Trophoblast cell (in vitro differentiated cells and primary cell): ENCODE data around the gene QKI.

Experiments
- DNase-seq, 2 donors: peaks; one replicate each; pipeline ENCODE4 v3.0.0-alpha.2; 2016
- H2AFZ ChIP-seq: 2 replicates; pipeline ENCODE4 v1.6.1; 2013; ENCODE audit warnings: low read length, moderate library complexity, mild to moderate bottlenecking; ENCODE audit not compliant: insufficient read depth, poor library complexity
- H2AK5ac ChIP-seq: 2 replicates; pipeline ENCODE4 v1.6.1; 2013; ENCODE audit warnings: mild to moderate bottlenecking, low read length
- H2BK120ac ChIP-seq: 2 replicates; pipeline ENCODE4 v1.6.1; 2013; ENCODE audit warnings: low read length, mild to moderate bottlenecking, moderate library complexity; ENCODE audit not compliant: insufficient read depth, poor library complexity
- H2BK12ac ChIP-seq: 2 replicates; pipeline ENCODE4 v1.6.1; 2013; ENCODE audit warnings: mild to moderate bottlenecking, low read length, moderate library complexity
- H2BK5ac ChIP-seq: 2 replicates; pipeline ENCODE4 v1.6.1; 2013; ENCODE audit warnings: low read length, low read depth, moderate library complexity, mild to moderate bottlenecking; ENCODE audit not compliant: poor library complexity
- H3K14ac ChIP-seq: 2 replicates; pipeline ENCODE4 v1.6.1; 2013; ENCODE audit warnings: mild to moderate bottlenecking, low read length
- H3K18ac ChIP-seq: 2 replicates; pipeline ENCODE4 v1.6.1; 2013; ENCODE audit warnings: mild to moderate bottlenecking, low read length
- H3K23ac ChIP-seq: 2 replicates; pipeline ENCODE4 v1.6.1; 2013; ENCODE audit warnings: low read length
- H3K27ac ChIP-seq: 2 replicates; pipeline ENCODE4 v1.5.1; 2013; ENCODE audit warnings: low read depth, mild to moderate bottlenecking, inconsistent platforms, low read length, moderate library complexity
- H3K27me3 ChIP-seq: 2 replicates; pipeline ENCODE4 v1.6.1; 2013; ENCODE audit warnings: inconsistent platforms, mild to moderate bottlenecking, low read length, moderate library complexity; ENCODE audit not compliant: insufficient read depth
- H3K36me3 ChIP-seq, 2 experiments: 1 replicate in 1 of 2; 2 replicates in 1 of 2; pipeline ENCODE4 v1.6.1; 2013; ENCODE audit warnings: low read length in 2 of 2, mild to moderate bottlenecking in 2 of 2, moderate library complexity in 1 of 2; ENCODE audit not compliant: insufficient read depth in 2 of 2, control insufficient read depth in 1 of 2
- H3K4ac ChIP-seq: 2 replicates; pipeline ENCODE4 v1.6.1; 2013; ENCODE audit warnings: low read depth, mild to moderate bottlenecking, low read length, moderate library complexity
- H3K4me1 ChIP-seq, 2 experiments: 1 replicate in 1 of 2; 2 replicates in 1 of 2; pipeline ENCODE4 v1.6.1; 2013; ENCODE audit warnings: low read length in 2 of 2, mild to moderate bottlenecking in 2 of 2, moderate library complexity in 1 of 2; ENCODE audit not compliant: insufficient read depth in 2 of 2, control insufficient read depth in 1 of 2
- H3K4me2 ChIP-seq: 2 replicates; pipeline ENCODE4 v1.6.1; 2013; ENCODE audit warnings: inconsistent platforms, mild to moderate bottlenecking, low read length, moderate library complexity
- H3K4me3 ChIP-seq: 2 replicates; pipeline ENCODE4 v1.5.1; 2013; ENCODE audit warnings: mild to moderate bottlenecking, low read depth, low read length, inconsistent platforms
- H3K79me1 ChIP-seq: one replicate; pipeline ENCODE4 v1.6.1; 2013; ENCODE audit warnings: low read length
- H3K79me2 ChIP-seq: 2 replicates; pipeline ENCODE4 v1.6.1; 2013; ENCODE audit warnings: low read length, mild to moderate bottlenecking; ENCODE audit not compliant: control insufficient read depth, insufficient read depth, poor library complexity
- H3K9ac ChIP-seq: 2 replicates; pipeline ENCODE4 v1.6.1; 2013; ENCODE audit warnings: mild to moderate bottlenecking, low read length
- H3K9me3 ChIP-seq: 2 replicates; pipeline ENCODE4 v1.6.1; 2013; ENCODE audit warnings: low read depth, mild to moderate bottlenecking, control low read depth, inconsistent platforms, low read length; ENCODE audit not compliant: insufficient read depth
- H4K12ac ChIP-seq: 2 replicates; pipeline ENCODE4 v1.6.1; 2013; ENCODE audit warnings: low read depth, mild to moderate bottlenecking, low read length, moderate library complexity
- H4K8ac ChIP-seq: 2 replicates; pipeline ENCODE4 v1.6.1; 2013; ENCODE audit warnings: low read depth, mild to moderate bottlenecking, low read length, moderate library complexity
- H4K91ac ChIP-seq: one replicate; pipeline ENCODE4 v1.6.1; 2013; ENCODE audit warnings: low read depth, mild to moderate bottlenecking, low read length, moderate library complexity
- WGBS: extraction: QIAGEN DNeasy Blood & Tissue Kit; methylation state at CpG from one replicate; pipeline ENCODE4 v1.1.7; 2013; ENCODE audit warnings: missing lambda C conversion rate; ENCODE audit not compliant: insufficient read length, insufficient coverage; ENCODE audit errors: extremely low coverage; 5-methylcytosine and 5-hydroxymethylcytosine counted together

QKI gene

GRCh38 chr6:163620101-163620500, 205.6 kb downstream of the QKI start:
- WGBS: no CpG with 5 or more reads among the region's 5 CpGs
- Histone ChIP-seq H3K23ac (no peak overlapping the region), H2BK12ac (no peak overlapping the region), H3K4ac (no peak overlapping the region), H2AK5ac (no peak overlapping the region), H3K4me3 (no peak overlapping the region), H4K12ac (no peak overlapping the region), H3K79me1 (no peaks in the 10 kb centered on the region), H3K27me3 (no peaks in the 10 kb centered on the region), H2BK5ac (no peak overlapping the region), H3K36me3 (no peaks in the 10 kb centered on the region), H3K18ac (no peak overlapping the region), H3K14ac (no peak overlapping the region), H4K8ac (no peak overlapping the region), H4K91ac (no peak overlapping the region), H3K4me2 (no peak overlapping the region), H3K27ac (no peak overlapping the region), H3K9ac (no peak overlapping the region), H3K79me2 (no peaks in the 10 kb centered on the region), H3K9me3 (peaks cover 2% of the 10 kb centered on the region), H3K4me1 (no peaks in the 10 kb centered on the region), H2AFZ (no peak overlapping the region), H2BK120ac (no peak overlapping the region)
- no peak for DNase-seq

GRCh38 chr6:163620670-163621330, 206.3 kb downstream of the QKI start:
- Histone ChIP-seq H3K23ac (no peak overlapping the region), H4K8ac (no peak overlapping the region), H4K91ac (no peak overlapping the region), H3K4me2 (no peak overlapping the region), H2BK12ac (no peak overlapping the region), H4K12ac (no peak overlapping the region), H3K36me3 (no peaks in the 10 kb centered on the region), H3K18ac (no peak overlapping the region), H2BK120ac (no peak overlapping the region), H3K4me1 (no peaks in the 10 kb centered on the region), H3K9me3 (peaks cover 2% of the 10 kb centered on the region), H3K4ac (no peak overlapping the region), H2AFZ (no peak overlapping the region), H3K27me3 (no peaks in the 10 kb centered on the region), H3K79me2 (no peaks in the 10 kb centered on the region), H3K79me1 (no peaks in the 10 kb centered on the region), H2AK5ac (no peak overlapping the region), H3K14ac (no peak overlapping the region), H2BK5ac (no peak overlapping the region), H3K27ac (no peak overlapping the region), H3K4me3 (no peak overlapping the region), H3K9ac (no peak overlapping the region)
- peak in 1 of 2 donors; percentile 5 for DNase-seq
- no CpG with 5 or more reads among the region's 16 CpGs for WGBS

GRCh38 chr6:163625265-163625664, 210.7 kb downstream of the QKI start:
- H3K4me1 ChIP-seq: no peaks in the 10 kb centered on the region
- no peak overlapping the region for H3K9ac ChIP-seq
- no peak overlapping the region for H2BK120ac ChIP-seq
- H3K36me3 ChIP-seq: no peaks in the 10 kb centered on the region
- no peak overlapping the region for H2BK12ac ChIP-seq
- H3K14ac ChIP-seq: no peak overlapping the region
- no peak overlapping the region for H3K4ac ChIP-seq
- no peak overlapping the region for H4K91ac ChIP-seq
- no peaks in the 10 kb centered on the region for H3K79me1 ChIP-seq
- no peak overlapping the region for H2BK5ac ChIP-seq
- no peak overlapping the region for H4K8ac ChIP-seq
- no CpG with 5 or more reads among the region's 3 CpGs for WGBS
- H2AFZ ChIP-seq: no peak overlapping the region
- no peak overlapping the region for H3K4me3 ChIP-seq
- no peak overlapping the region for H3K4me2 ChIP-seq
- H3K9me3 ChIP-seq: peaks cover 2% of the 10 kb centered on the region
- no peaks in the 10 kb centered on the region for H3K27me3 ChIP-seq
- H3K79me2 ChIP-seq: no peaks in the 10 kb centered on the region
- no peak overlapping the region for H3K18ac ChIP-seq
- H3K23ac ChIP-seq: no peak overlapping the region
- no peak for DNase-seq
- no peak overlapping the region for H4K12ac ChIP-seq
- H2AK5ac ChIP-seq: no peak overlapping the region
- no peak overlapping the region for H3K27ac ChIP-seq

- no peak overlapping the region for H3K9ac ChIP-seq
- WGBS: no CpG with 5 or more reads among the region's 8 CpGs
- no peaks in the 10 kb centered on the region for H3K79me2 ChIP-seq
- no peak overlapping the region for H2AFZ ChIP-seq
- H3K14ac ChIP-seq: no peak overlapping the region
- H2BK12ac ChIP-seq: no peak overlapping the region
- H3K23ac ChIP-seq: no peak overlapping the region
- H3K4ac ChIP-seq: no peak overlapping the region
- no peak overlapping the region for H2BK5ac ChIP-seq
- no peaks in the 10 kb centered on the region for H3K79me1 ChIP-seq
- no peak overlapping the region for H2AK5ac ChIP-seq
- H4K91ac ChIP-seq: no peak overlapping the region
- H2BK120ac ChIP-seq: no peak overlapping the region
- H3K9me3 ChIP-seq: peaks cover 5% of the 10 kb centered on the region
- H3K4me2 ChIP-seq: no peak overlapping the region
- no peak overlapping the region for H4K8ac ChIP-seq
- H3K27me3 ChIP-seq: no peaks in the 10 kb centered on the region
- no peaks in the 10 kb centered on the region for H3K4me1 ChIP-seq
- no peak overlapping the region for H4K12ac ChIP-seq
- no peaks in the 10 kb centered on the region for H3K36me3 ChIP-seq
- peak; percentile 22 to 32 for DNase-seq
- H3K18ac ChIP-seq: no peak overlapping the region
- H3K4me3 ChIP-seq: no peak overlapping the region
- no peak overlapping the region for H3K27ac ChIP-seq
Measured at GRCh38 chr6:163626073-163626867, 211.8 kb downstream of the QKI start.
